ENCODE data around the gene ZNF609.

- TF ChIP-seq CTCF (IDR thresholded peaks at IDR 0.05), result no peak
- no peak for TF ChIP-seq EP300 (IDR thresholded peaks at IDR 0.05)
- TF ChIP-seq POLR2AphosphoS5 (IDR thresholded peaks at IDR 0.05), result no peak
Observed at GRCh38 chr15:64524778-64525177, 64.4 kb downstream of the ZNF609 start.

Measured in gastroesophageal sphincter (tissue), 3 donors.